CD4-positive, CD25-positive, alpha-beta regulatory T cell (primary cell): ENCODE results near the gene MFF. TPM values are rescaled to one million over a fixed set of nuclear protein-coding genes. Genes with fewer than 3 reads are reported as not detected.

Experiments used
- ATAC-seq, 2 donors: fragments of 150-1000 bp; cut with Tn5 transposase; one replicate each; pipeline ENCODE4 v1.10.0; 2021; ENCODE audit warnings: low read depth in 2 of 2, moderate number of reproducible peaks in 2 of 2, moderate library complexity in 1 of 2
- DNase-seq, 3 donors: peaks; one replicate each; pipeline versions ENCODE4 v3.0.0 to v3.0.0-alpha.2; 2012 to 2022; ENCODE audit warnings: mixed read lengths in 1 of 3
- H3K27ac ChIP-seq: one replicate; pipeline ENCODE4 v1.7.0; 2013; ENCODE audit warnings: mild to moderate bottlenecking, low read length; ENCODE audit not compliant: insufficient read depth, poor library complexity, severe bottlenecking
- H3K27me3 ChIP-seq: one replicate; pipeline ENCODE4 v1.7.0; 2013; ENCODE audit warnings: low read length; ENCODE audit not compliant: control insufficient read depth, insufficient read depth
- H3K36me3 ChIP-seq: one replicate; pipeline ENCODE4 v1.7.0; 2013; ENCODE audit warnings: mild to moderate bottlenecking, low read length, moderate library complexity; ENCODE audit not compliant: control insufficient read depth, insufficient read depth
- H3K4me1 ChIP-seq: 2 replicates; pipeline ENCODE4 v1.7.0; 2013; ENCODE audit warnings: mild to moderate bottlenecking, low read length; ENCODE audit not compliant: insufficient read depth, control insufficient read depth, poor library complexity, severe bottlenecking
- H3K4me3 ChIP-seq: one replicate; pipeline ENCODE4 v1.7.0; 2013; ENCODE audit warnings: low read depth, mild to moderate bottlenecking, low read length, moderate library complexity
- H3K9me3 ChIP-seq, 2 experiments: 1 replicate in 1 of 2; 2 replicates in 1 of 2; pipeline ENCODE4 v1.7.0; 2013; ENCODE audit warnings: low read length in 2 of 2, mild to moderate bottlenecking in 1 of 2, moderate library complexity in 1 of 2; ENCODE audit not compliant: control insufficient read depth in 2 of 2
- H3K27ac Mint-ChIP-seq, 3 donors: one replicate each; pipeline ENCODE4 v1.8.0; 2020 to 2022; ENCODE audit warnings: mild to moderate bottlenecking in 3 of 3, mixed read lengths in 3 of 3, moderate library complexity in 2 of 3
- H3K27me3 Mint-ChIP-seq: one replicate; pipeline ENCODE4 v1.8.0; 2022; ENCODE audit warnings: mild to moderate bottlenecking, mixed read lengths
- H3K36me3 Mint-ChIP-seq: one replicate; pipeline ENCODE4 v1.8.0; 2020; ENCODE audit warnings: mixed read lengths
- H3K4me1 Mint-ChIP-seq, 4 donors: one replicate each; pipeline ENCODE4 v1.8.0; 2020 to 2022; ENCODE audit warnings: mixed read lengths in 4 of 4, mild to moderate bottlenecking in 1 of 4
- H3K4me3 Mint-ChIP-seq, 4 donors: one replicate each; pipeline ENCODE4 v1.8.0; 2020 to 2022; ENCODE audit warnings: mild to moderate bottlenecking in 4 of 4, mixed read lengths in 4 of 4, moderate library complexity in 3 of 4
- H3K9me3 Mint-ChIP-seq, 7 donors: one replicate each; pipeline ENCODE4 v1.8.0; 2020 to 2022; ENCODE audit warnings: mixed read lengths in 7 of 7, mild to moderate bottlenecking in 3 of 7, moderate library complexity in 2 of 7
- polyA plus RNA-seq, 4 donors: library from polyadenylated mRNA; unstranded; fragments of 300-500 nt; fragmentation: Illumina TruSeq; gene quantifications; one replicate each; pipeline ENCODE4 v1.2.3, GENCODE V29; 2021
- total RNA-seq: library from RNA; stranded (reverse); gene quantifications from one replicate; pipeline ENCODE4 v1.2.3, GENCODE V29; 2022

The MFF gene, protein sequence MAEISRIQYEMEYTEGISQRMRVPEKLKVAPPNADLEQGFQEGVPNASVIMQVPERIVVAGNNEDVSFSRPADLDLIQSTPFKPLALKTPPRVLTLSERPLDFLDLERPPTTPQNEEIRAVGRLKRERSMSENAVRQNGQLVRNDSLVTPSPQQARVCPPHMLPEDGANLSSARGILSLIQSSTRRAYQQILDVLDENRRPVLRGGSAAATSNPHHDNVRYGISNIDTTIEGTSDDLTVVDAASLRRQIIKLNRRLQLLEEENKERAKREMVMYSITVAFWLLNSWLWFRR
- 62.3 TPM for total RNA-seq
- 100 to 1,000 TPM; 122 to 150 (median 142) TPM for polyA plus RNA-seq

DNA sequence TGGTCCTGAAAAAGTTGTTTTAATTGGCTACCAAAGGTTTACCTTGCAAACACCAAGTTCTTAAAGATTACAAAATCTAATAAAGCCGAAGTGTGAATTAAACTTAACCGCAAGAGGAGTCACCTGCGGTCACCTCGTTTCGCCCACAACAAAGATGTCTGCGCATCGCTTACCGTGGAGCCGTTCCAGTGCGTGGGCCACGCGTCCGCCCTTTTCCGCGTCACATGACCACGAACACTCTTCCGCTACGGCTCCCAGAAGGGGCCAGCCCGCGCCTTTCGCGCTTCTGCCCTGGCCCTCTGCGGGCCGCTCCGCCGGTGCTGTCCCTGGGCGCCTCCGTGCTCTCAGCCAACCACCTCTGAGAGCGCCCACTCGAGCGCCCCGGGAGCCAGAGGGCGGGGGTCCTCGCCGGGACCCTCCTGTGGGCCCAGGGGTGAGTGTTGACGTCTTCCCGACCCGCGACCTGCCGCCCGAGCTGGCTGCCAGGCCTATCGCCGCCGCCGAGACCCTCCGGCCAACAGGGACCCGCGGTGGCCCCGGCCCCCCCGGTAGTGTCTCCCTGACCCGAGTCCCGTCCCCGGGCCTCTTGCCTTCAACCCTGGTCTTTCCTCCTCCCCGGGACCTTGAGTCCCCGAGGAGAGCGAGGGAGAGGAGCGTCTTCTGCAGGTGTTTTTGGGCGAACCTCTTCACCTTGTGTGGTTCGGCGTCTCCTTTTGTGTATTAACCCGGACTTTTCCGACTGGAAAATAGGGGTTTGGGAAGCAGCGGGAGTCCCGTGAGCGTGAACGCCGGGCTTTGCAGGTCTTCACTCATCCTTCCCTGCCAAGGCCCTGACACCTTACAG lies at the start of gene MFF:
MFF (plus strand) TSS at position 257 of the 844 bp plus-strand sequence. CDS start 5,415 bp downstream, outside the sequence.
- Mint-ChIP-seq H3K27ac (peak within 1 kb of the TSS; percentile 48 to 97 (median 95)), H3K4me1 (peaks cover 26 to 56% (median 43%) of the 10 kb centered on the region in 4 donors), H3K36me3 (peaks cover 13% of the 10 kb centered on the region), H3K27me3 (peaks cover 10% of the 10 kb centered on the region), H3K9me3 (no peaks in the 10 kb centered on the region), H3K4me3 (peak within 1 kb of the TSS; percentile 89 to 96 (median 96))
- H3K27me3 ChIP-seq, result peaks cover 2% of the 10 kb centered on the region
- peaks cover 18% of the 10 kb centered on the region for H3K4me1 ChIP-seq
- ATAC-seq (peak; percentile 99 to 100), DNase-seq (peak; percentile 91 to 96 (median 94))
- peak within 1 kb of the TSS; percentile 74 for H3K27ac ChIP-seq
- peak within 1 kb of the TSS; percentile 91 for H3K4me3 ChIP-seq
- no peaks in the 10 kb centered on the region for H3K9me3 ChIP-seq
- H3K36me3 ChIP-seq, result no peaks in the 10 kb centered on the region

DNA sequence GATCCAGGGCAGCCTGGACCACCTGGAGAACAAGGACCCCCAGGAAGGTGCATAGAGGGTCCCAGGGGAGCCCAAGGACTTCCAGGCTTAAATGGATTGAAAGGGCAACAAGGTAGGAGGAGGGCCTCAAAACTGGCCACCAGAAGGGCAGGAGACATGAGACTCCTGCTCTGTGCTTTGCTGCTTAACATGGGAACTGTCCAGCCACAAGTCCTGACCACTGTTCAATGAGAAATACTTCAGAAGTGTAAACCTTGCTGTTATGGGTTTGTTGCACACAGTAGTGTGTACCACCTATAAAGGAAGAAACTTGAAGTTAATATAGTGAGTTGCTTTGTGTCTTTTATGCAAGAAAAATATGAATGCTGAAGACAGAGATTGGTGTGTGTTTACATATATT lies 44.2 kb upstream of the MFF start:
- Mint-ChIP-seq H3K4me3 (no peak overlapping the region), H3K9me3 (peaks cover 0 to 5% (median 0%) of the 10 kb centered on the region in 7 donors), H3K27ac (no peak overlapping the region), H3K4me1 (no peaks in the 10 kb centered on the region), H3K27me3 (no peaks in the 10 kb centered on the region), H3K36me3 (no peaks in the 10 kb centered on the region)
- no peaks in the 10 kb centered on the region for H3K27me3 ChIP-seq
- ATAC-seq (no peak), DNase-seq (no peak)
- H3K27ac ChIP-seq, result no peak overlapping the region
- H3K4me3 ChIP-seq, result no peak overlapping the region
- no peaks in the 10 kb centered on the region for H3K36me3 ChIP-seq
- H3K4me1 ChIP-seq, result no peaks in the 10 kb centered on the region
- H3K9me3 ChIP-seq, result no peaks in the 10 kb centered on the region

DNA sequence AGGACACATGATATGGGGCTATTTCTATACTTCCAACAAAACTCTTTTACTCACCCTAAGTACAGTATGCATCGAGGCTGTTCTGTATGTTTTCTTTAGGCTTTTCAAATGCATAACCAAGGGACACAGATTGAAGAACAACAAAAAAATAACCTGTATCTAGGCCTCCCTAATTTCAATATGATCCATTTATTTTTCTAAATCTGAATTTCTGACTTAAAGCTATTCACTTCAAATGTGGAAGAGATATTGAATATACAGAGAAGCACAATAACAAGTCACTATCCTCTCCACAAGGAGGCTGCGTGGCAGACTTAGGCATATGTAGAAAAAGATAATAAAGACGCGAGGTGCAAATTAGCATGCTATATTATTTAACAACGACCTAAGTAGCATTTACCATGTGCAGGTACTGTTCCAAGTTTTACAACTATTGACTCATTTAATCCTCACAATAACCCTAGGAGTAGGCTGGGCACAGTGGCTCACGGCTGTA lies 39.3 kb upstream of the MFF start:
- Mint-ChIP-seq H3K9me3 (peaks cover 0 to 5% (median 0%) of the 10 kb centered on the region in 7 donors), H3K27ac (no peak overlapping the region), H3K27me3 (peaks cover 7% of the 10 kb centered on the region), H3K36me3 (no peaks in the 10 kb centered on the region), H3K4me1 (no peaks in the 10 kb centered on the region), H3K4me3 (no peak overlapping the region)
- no peaks in the 10 kb centered on the region for H3K4me1 ChIP-seq
- H3K27ac ChIP-seq, result no peak overlapping the region
- ATAC-seq, result no peak
- H3K4me3 ChIP-seq, result no peak overlapping the region
- H3K9me3 ChIP-seq, result no peaks in the 10 kb centered on the region
- DNase-seq, result no peak
- H3K36me3 ChIP-seq, result no peaks in the 10 kb centered on the region
- H3K27me3 ChIP-seq, result no peaks in the 10 kb centered on the region

DNA sequence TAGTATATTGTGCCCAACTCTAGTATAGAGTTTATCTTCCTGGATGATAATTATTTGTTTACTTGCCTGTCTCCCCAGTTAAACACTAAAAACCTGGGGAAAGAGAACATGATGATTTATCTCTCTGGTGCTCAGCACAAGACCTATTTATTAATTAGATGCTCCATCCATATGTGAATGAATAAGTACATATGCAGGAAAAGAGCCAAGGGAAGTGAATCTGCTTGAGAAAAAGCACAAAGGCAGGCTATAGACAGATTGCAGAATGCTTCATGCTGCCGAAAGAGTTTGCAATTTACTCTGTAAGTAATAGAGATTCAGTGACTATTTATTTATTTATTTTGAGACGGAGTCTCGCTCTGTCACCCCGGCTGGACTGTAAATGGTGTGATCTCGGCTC lies 37.3 kb upstream of the MFF start:
- no peak overlapping the region for H3K27ac ChIP-seq
- ATAC-seq, result no peak
- Mint-ChIP-seq H3K36me3 (no peaks in the 10 kb centered on the region), H3K27ac (no peak overlapping the region), H3K9me3 (peaks cover 0 to 3% (median 0%) of the 10 kb centered on the region in 7 donors), H3K4me1 (no peaks in the 10 kb centered on the region), H3K27me3 (peaks cover 8% of the 10 kb centered on the region), H3K4me3 (no peak overlapping the region)
- no peak for DNase-seq
- no peaks in the 10 kb centered on the region for H3K9me3 ChIP-seq
- no peaks in the 10 kb centered on the region for H3K27me3 ChIP-seq
- H3K4me1 ChIP-seq, result no peaks in the 10 kb centered on the region
- no peak overlapping the region for H3K4me3 ChIP-seq
- H3K36me3 ChIP-seq, result no peaks in the 10 kb centered on the region

DNA sequence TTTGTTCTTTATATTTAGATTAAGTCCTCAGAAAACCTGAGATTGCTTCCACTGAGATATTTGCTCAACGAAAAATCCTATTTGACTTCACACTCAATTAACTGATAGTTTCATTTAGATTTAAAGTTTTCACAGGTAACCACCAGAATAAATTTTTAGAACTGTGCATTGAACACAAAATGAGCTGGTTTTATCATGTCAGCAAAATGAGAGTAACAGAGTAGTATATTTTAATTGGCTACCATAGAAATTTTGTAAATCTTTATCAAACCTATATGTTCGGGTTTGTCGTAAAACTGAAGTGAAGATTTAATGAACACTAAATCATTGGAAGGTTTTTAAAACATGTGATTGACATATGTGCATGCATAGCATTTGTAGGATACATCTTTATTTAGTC lies 32.7 kb upstream of the MFF start:
- no peak for DNase-seq
- Histone ChIP-seq H3K4me3 (no peak overlapping the region), H3K36me3 (no peaks in the 10 kb centered on the region), H3K9me3 (no peaks in the 10 kb centered on the region), H3K4me1 (no peaks in the 10 kb centered on the region), H3K27me3 (no peaks in the 10 kb centered on the region), H3K27ac (no peak overlapping the region)
- ATAC-seq, result no peak
- Mint-ChIP-seq H3K27me3 (peaks cover 14% of the 10 kb centered on the region), H3K27ac (no peak overlapping the region), H3K9me3 (no peaks in the 10 kb centered on the region), H3K4me1 (no peaks in the 10 kb centered on the region), H3K36me3 (no peaks in the 10 kb centered on the region), H3K4me3 (no peak overlapping the region)

DNA sequence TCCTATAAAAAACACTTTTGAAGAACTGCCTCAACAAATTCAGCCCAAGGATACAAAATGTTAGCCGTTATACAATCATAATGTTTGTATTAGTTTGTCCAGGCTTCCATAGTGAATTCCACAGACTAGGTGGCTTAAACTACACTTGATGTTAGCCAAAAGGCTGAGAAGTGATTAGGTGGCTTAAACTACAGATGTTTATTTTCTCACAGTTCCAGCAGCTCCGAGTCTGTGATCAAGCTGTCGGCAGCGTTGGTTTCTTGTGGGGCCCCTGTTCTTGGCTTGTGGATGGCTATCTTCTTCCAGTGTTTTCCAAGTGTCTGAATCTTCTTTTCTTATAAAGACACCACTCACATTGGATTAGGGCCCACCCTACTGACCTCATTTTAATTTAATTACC lies 31.5 kb upstream of the MFF start:
- H3K36me3 Mint-ChIP-seq, result no peaks in the 10 kb centered on the region
- H3K36me3 ChIP-seq, result no peaks in the 10 kb centered on the region

DNA sequence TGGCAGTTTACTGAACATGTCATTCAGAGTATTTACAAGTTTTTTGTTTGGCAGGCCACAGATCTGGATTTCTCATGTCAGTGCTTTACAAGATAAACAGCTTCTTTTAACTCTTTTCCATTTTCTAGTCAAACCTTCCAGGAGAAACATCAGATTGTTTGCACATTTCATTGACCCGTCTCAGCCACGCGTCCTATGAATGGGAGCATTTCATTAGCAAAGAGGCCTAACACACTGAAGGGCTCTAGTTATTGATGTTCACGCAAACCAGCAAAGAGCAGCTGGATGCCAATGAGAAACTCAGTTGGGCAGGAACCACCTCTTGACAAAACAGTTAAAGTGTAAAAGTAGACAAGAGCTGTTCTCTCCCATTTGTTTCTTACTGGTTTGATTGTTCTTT lies 29.2 kb upstream of the MFF start:
- H3K4me3 Mint-ChIP-seq, result no peak overlapping the region

More for the DNA sequence above, 31.5 kb upstream of the MFF start:
- Histone ChIP-seq H3K4me3 (no peak overlapping the region), H3K9me3 (no peaks in the 10 kb centered on the region), H3K27me3 (no peaks in the 10 kb centered on the region), H3K4me1 (no peaks in the 10 kb centered on the region), H3K27ac (no peak overlapping the region)
- ATAC-seq (no peak), DNase-seq (no peak)
- H3K4me3 Mint-ChIP-seq, result no peak overlapping the region
- no peak overlapping the region for H3K27ac Mint-ChIP-seq
- no peaks in the 10 kb centered on the region for H3K9me3 Mint-ChIP-seq
- peaks cover 14% of the 10 kb centered on the region for H3K27me3 Mint-ChIP-seq
- no peaks in the 10 kb centered on the region for H3K4me1 Mint-ChIP-seq

More for the DNA sequence above, 29.2 kb upstream of the MFF start:
- DNase-seq, result no peak
- no peak for ATAC-seq
- Mint-ChIP-seq H3K27me3 (peaks cover 8% of the 10 kb centered on the region), H3K4me1 (no peaks in the 10 kb centered on the region), H3K27ac (no peak overlapping the region), H3K9me3 (no peaks in the 10 kb centered on the region), H3K36me3 (no peaks in the 10 kb centered on the region)
- Histone ChIP-seq H3K27ac (no peak overlapping the region), H3K4me3 (no peak overlapping the region), H3K9me3 (no peaks in the 10 kb centered on the region), H3K27me3 (no peaks in the 10 kb centered on the region), H3K36me3 (no peaks in the 10 kb centered on the region), H3K4me1 (no peaks in the 10 kb centered on the region)
